Vagina (tissue), 2 donors: Measurements from ENCODE around the gene POU2AF2. TPM values are rescaled to one million over a fixed set of nuclear protein-coding genes. Genes with fewer than 3 reads are reported as not detected.
"Not testable (repeated sequence)": the region's sequence is repeated elsewhere in the genome, so short reads cannot be mapped to it uniquely, and the experiment has no call there.

Experiments used
- DNase-seq, 2 donors: peaks; one replicate each; pipeline ENCODE4 v3.0.0-alpha.2; 2017; ENCODE audit errors: extremely low spot score in 2 of 2
- H3K27ac ChIP-seq: fragments of 200-600 bp; sonication (generic); one replicate; pipeline ENCODE4 v1.5.1; 2019
- H3K27me3 ChIP-seq: fragments of 200-600 bp; sonication (generic); one replicate; pipeline ENCODE4 v1.5.1; 2019
- H3K36me3 ChIP-seq, 2 donors: fragments of 200-600 bp; sonication (generic); one replicate each; pipeline ENCODE4 v1.5.1; 2017 to 2019
- H3K4me1 ChIP-seq: fragments of 200-600 bp; sonication (generic); one replicate; pipeline ENCODE4 v1.5.1; 2019
- H3K4me3 ChIP-seq, 2 donors: fragments of 200-600 bp; sonication (generic); 1 replicate in 1 of 2; 2 replicates in 1 of 2; pipeline ENCODE4 v1.5.1; 2016 to 2019
- H3K9me3 ChIP-seq: fragments of 200-600 bp; sonication (generic); one replicate; pipeline ENCODE4 v1.5.1; 2019
- POLR2A ChIP-seq, 2 donors: fragments of 450-650 bp; IDR thresholded peaks; one replicate each; pipeline ENCODE4 v1.6.1; 2017; ENCODE audit warnings: antibody characterized with exemption in 2 of 2, mild to moderate bottlenecking in 2 of 2, moderate library complexity in 2 of 2
- POLR2AphosphoS5 ChIP-seq, 2 donors: sonication (generic); formaldehyde crosslinking; IDR thresholded peaks; one replicate each; pipeline ENCODE4 v1.9.0; 2017; ENCODE audit warnings: antibody characterized with exemption in 2 of 2, mild to moderate bottlenecking in 2 of 2, low read depth in 1 of 2; ENCODE audit not compliant: insufficient read depth in 1 of 2
- intact Hi-C: fragments of 100-400 bp; cut with DNase I; formaldehyde crosslinking; loops from one replicate; pipeline ENCODE4 v1.15.1; 2023
- total RNA-seq: library from RNA; depleted of rRNA; stranded (reverse); fragments of >200 nt; gene quantifications from one replicate; pipeline ENCODE4 v1.2.3, GENCODE V29; 2016
- TF ChIP-seq, protein P1 (sequence below), 3 experiments: fragments of 450-650 bp in 2 of 3; fragments of 200-600 bp in 1 of 3; sonication (generic) in 1 of 3; IDR thresholded peaks; one replicate each; pipeline ENCODE4 v1.5.1; 2017 to 2019; ENCODE audit warnings: antibody characterized with exemption in 3 of 3, mild to moderate bottlenecking in 2 of 3, moderate library complexity in 2 of 3

The POU2AF2 gene
- total RNA-seq, 1 donor from 2014 or later, result not detected

DNA sequence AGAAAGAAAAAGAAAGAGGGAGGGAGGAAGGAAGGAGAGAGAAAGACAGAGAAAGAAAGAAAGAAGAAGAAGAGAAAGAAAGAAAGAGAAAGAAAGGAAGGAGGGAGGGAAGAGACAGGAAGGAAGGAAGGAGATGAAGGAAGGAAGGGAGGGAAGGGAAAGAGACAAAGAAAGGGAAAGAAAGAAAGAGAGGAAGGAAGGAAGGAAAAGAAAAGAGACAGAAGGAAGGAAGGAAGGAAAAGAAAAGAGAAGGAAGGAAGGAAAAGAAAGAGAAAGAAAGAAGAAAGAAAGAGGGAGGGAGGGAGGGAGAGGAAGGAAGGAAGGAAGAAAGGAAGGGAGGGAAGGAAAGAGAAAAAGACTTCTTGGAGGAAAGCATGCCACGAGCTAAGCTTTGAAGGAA, 19.1 kb downstream of the POU2AF2 start:
- no peaks in the 10 kb centered on the region for H3K27me3 ChIP-seq
- intact Hi-C loops, result no loop called here

DNA sequence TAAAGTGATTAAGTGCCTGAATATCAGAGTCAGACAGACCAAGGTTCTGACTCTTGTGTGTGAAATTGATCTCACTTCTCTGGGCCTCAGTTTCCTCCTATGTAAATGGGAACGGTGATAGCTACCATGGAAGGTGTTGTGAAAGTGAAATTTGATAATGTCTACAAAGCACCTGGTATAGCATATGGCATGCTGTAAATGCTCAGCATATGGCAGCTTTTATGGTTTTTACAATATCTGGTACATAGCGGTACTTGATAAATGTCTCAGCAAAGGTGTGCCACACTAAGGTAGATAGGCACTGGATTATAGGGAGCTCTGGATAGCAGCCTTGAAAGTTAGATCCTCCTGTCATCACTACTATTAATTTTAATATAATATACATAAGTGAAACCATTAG, 19.9 kb downstream of the POU2AF2 start:
- Histone ChIP-seq H3K4me3 (no peak overlapping the region), H3K9me3 (no peaks in the 10 kb centered on the region), H3K4me1 (no peaks in the 10 kb centered on the region), H3K36me3 (no peaks in the 10 kb centered on the region), H3K27me3 (no peaks in the 10 kb centered on the region), H3K27ac (no peak overlapping the region)
- intact Hi-C loops, result no loop called here
- no peak for DNase-seq
- TF ChIP-seq, protein P1, sequence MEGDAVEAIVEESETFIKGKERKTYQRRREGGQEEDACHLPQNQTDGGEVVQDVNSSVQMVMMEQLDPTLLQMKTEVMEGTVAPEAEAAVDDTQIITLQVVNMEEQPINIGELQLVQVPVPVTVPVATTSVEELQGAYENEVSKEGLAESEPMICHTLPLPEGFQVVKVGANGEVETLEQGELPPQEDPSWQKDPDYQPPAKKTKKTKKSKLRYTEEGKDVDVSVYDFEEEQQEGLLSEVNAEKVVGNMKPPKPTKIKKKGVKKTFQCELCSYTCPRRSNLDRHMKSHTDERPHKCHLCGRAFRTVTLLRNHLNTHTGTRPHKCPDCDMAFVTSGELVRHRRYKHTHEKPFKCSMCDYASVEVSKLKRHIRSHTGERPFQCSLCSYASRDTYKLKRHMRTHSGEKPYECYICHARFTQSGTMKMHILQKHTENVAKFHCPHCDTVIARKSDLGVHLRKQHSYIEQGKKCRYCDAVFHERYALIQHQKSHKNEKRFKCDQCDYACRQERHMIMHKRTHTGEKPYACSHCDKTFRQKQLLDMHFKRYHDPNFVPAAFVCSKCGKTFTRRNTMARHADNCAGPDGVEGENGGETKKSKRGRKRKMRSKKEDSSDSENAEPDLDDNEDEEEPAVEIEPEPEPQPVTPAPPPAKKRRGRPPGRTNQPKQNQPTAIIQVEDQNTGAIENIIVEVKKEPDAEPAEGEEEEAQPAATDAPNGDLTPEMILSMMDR (IDR thresholded peaks at IDR 0.05), result no peak
- TF ChIP-seq POLR2A (IDR thresholded peaks at IDR 0.05) (no peak), POLR2AphosphoS5 (IDR thresholded peaks at IDR 0.05; ENCODE audit: insufficient read depth in 1 of 2, low read depth in 1 of 2) (no peak)

More for the DNA sequence above, 19.1 kb downstream of the POU2AF2 start:
- Histone ChIP-seq H3K4me1 (no peaks in the 10 kb centered on the region), H3K27ac (no peak overlapping the region), H3K4me3 (no peak overlapping the region), H3K9me3 (no peaks in the 10 kb centered on the region), H3K36me3 (no peaks in the 10 kb centered on the region)
- TF ChIP-seq POLR2AphosphoS5 (IDR thresholded peaks at IDR 0.05; ENCODE audit: insufficient read depth in 1 of 2, low read depth in 1 of 2), result no peak
- TF ChIP-seq POLR2A (IDR thresholded peaks at IDR 0.05), result no peak
- TF ChIP-seq, protein P1 (IDR thresholded peaks at IDR 0.05), result no peak
- DNase-seq, result no peak

DNA sequence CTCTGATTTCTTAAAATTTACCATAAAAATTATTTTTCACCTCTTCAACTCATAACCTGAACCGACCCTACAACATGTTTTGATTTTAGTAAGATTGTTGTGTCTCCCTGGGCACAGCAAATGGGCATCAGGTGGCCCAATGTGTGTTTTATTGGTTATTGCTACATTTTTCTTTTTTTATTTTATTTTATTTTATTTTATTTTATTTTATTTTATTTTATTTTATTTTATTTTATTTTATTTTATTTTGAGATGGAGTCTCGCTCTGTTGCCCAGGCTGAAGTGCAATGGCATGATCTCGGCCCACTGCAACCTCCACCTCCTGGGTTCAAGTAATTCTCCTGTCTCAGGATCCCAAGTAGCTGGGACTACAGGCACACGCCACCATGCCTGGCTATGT, 22.8 kb downstream of the POU2AF2 start:
- H3K27me3 ChIP-seq, H3K36me3 ChIP-seq, H3K4me3 ChIP-seq, DNase-seq, H3K4me1 ChIP-seq, intact Hi-C loops, H3K9me3 ChIP-seq, H3K27ac ChIP-seq: not testable (repeated sequence)

DNA sequence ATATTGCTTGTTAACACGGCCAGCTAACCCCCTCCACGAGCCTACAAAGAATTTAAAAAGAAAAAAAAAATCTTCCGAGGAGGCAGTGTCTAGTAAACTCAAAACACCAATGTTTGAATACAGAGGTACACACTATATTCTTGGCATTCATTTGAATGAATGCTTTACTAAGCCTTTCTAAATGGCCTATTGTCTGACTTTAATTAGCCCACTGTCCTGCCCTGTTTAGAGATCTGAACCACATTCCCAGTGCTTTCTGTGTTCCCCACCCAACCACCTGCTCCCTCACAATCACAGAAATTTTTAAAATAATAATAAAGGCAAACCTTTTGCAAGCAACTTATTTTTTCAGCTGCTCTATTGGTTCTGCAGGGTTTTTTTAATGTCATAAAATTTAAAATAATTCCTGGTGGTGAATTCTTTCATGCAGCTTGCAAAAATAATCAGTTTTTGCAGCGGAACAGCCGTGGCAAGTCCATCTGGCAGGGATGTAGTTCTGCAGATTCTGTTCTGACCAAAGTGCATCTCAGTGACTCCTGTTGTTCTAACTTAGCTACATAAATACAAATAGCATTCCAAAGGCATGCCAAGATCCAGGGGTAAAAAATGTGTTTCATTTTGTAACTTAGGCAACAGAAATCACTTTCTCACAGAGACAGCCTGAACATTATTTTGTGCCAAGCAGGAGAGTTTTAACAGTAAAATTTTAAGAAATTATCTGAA, 23.8 kb downstream of the POU2AF2 start:
- no peak for DNase-seq
- no peaks in the 10 kb centered on the region for H3K27me3 ChIP-seq
- intact Hi-C loops, result no loop called here
- no peaks in the 10 kb centered on the region for H3K4me1 ChIP-seq
- H3K4me3 ChIP-seq, result no peak overlapping the region
- no peaks in the 10 kb centered on the region for H3K36me3 ChIP-seq
- TF ChIP-seq POLR2A (IDR thresholded peaks at IDR 0.05) (no peak), POLR2AphosphoS5 (IDR thresholded peaks at IDR 0.05; ENCODE audit: insufficient read depth in 1 of 2, low read depth in 1 of 2) (no peak)
- TF ChIP-seq, protein P1 (IDR thresholded peaks at IDR 0.05), result no peak
- no peaks in the 10 kb centered on the region for H3K9me3 ChIP-seq
- no peak overlapping the region for H3K27ac ChIP-seq

DNA sequence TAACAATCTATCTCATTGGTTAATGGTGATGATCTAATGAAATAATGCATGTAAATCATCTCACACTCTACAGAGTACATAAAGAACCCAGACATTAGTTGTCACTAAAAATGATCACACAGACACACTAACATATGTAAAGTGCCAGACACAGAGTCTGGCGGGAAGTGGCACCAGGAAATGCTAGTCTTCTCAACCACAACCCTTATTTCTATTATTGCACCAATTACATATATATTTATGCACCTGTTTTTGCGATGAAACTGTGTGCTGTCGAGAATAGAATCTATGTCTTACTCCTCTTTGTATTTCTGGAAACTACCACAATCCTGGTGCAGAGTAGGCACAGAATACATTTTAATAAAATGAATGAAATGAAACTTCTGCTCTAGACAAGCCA, 26.9 kb downstream of the POU2AF2 start:
- DNase-seq, result no peak
- intact Hi-C loops, result no loop called here
- no peaks in the 10 kb centered on the region for H3K27me3 ChIP-seq
- H3K36me3 ChIP-seq, result no peaks in the 10 kb centered on the region
- TF ChIP-seq POLR2A (IDR thresholded peaks at IDR 0.05) (no peak), POLR2AphosphoS5 (IDR thresholded peaks at IDR 0.05; ENCODE audit: insufficient read depth in 1 of 2, low read depth in 1 of 2) (no peak)
- TF ChIP-seq, protein P1 (IDR thresholded peaks at IDR 0.05), result no peak
- H3K4me1 ChIP-seq, result no peaks in the 10 kb centered on the region
- no peaks in the 10 kb centered on the region for H3K9me3 ChIP-seq
- no peak overlapping the region for H3K27ac ChIP-seq
- H3K4me3 ChIP-seq, result no peak overlapping the region
